HEK293 (cell line): ENCODE results near the gene WDR64.

Source experiments
- CTCF ChIA-PET: fragments of 350-600 bp; formaldehyde crosslinking; extraction: SDS; loops from one replicate; lab custom pipeline; 2021; ENCODE audit warnings: antibody characterized with exemption; lab: Yijun Ruan, JAX
- POLR2A ChIA-PET: fragments of 300-600 bp; formaldehyde crosslinking; extraction: SDS; loops from one replicate; lab custom pipeline; 2020; ENCODE audit warnings: antibody characterized with exemption, inconsistent platforms; lab: Yijun Ruan, JAX
- H3K27ac ChIP-seq: fragments of 200-500 bp; sonication (Bioruptor generic); 2 replicates; pipeline ENCODE4 v1.5.1; 2014; ENCODE audit warnings: low read depth, low read length, control low read depth, inconsistent platforms; ENCODE audit errors: extremely low read depth
- H3K36me3 ChIP-seq, 2 experiments: fragments of 200-500 bp in 1 of 2; sonication (Bioruptor generic) in 1 of 2; 1 replicate in 1 of 2; 2 replicates in 1 of 2; pipeline ENCODE4 v1.5.1; 2014 to 2017; ENCODE audit warnings: inconsistent platforms in 2 of 2, low read length in 2 of 2; ENCODE audit not compliant: control insufficient read depth in 2 of 2, insufficient read depth in 1 of 2
- H3K4me1 ChIP-seq: fragments of 200-500 bp; sonication (Bioruptor generic); 2 replicates; pipeline ENCODE4 v1.5.1; 2014; ENCODE audit warnings: mild to moderate bottlenecking, low read length, inconsistent platforms; ENCODE audit not compliant: control insufficient read depth, insufficient read depth
- H3K4me3 ChIP-seq: 2 replicates; pipeline ENCODE4 v1.5.1; 2011; ENCODE audit warnings: low read depth, mild to moderate bottlenecking, control low read depth, low read length, moderate library complexity
- H3K9me3 ChIP-seq: fragments of 200-500 bp; sonication (Bioruptor generic); 2 replicates; pipeline ENCODE4 v1.5.1; 2014; ENCODE audit warnings: low read depth, low read length, inconsistent platforms; ENCODE audit not compliant: control insufficient read depth, insufficient read depth
- GFI1B ChIP-seq: fragments of 450-650 bp; formaldehyde crosslinking; IDR thresholded peaks from 2 replicates; pipeline ENCODE4 v1.5.1; 2016; ENCODE audit warnings: missing biosample characterization, missing genetic modification characterization
- KLF17 ChIP-seq: fragments of 450-650 bp; formaldehyde crosslinking; IDR thresholded peaks from 2 replicates; pipeline ENCODE4 v1.5.1; 2016; ENCODE audit warnings: missing biosample characterization, missing genetic modification characterization
- MZF1 ChIP-seq: fragments of 450-650 bp; formaldehyde crosslinking; IDR thresholded peaks from 2 replicates; pipeline ENCODE4 v1.5.1; 2017; ENCODE audit warnings: missing biosample characterization, missing genetic modification characterization, borderline replicate concordance
- OVOL3 ChIP-seq: fragments of 450-650 bp; formaldehyde crosslinking; IDR thresholded peaks from 2 replicates; pipeline ENCODE4 v1.5.1; 2016; ENCODE audit warnings: missing biosample characterization, missing genetic modification characterization
- SCRT2 ChIP-seq: fragments of 450-650 bp; formaldehyde crosslinking; IDR thresholded peaks from 2 replicates; pipeline ENCODE4 v1.5.1; 2016; ENCODE audit warnings: missing biosample characterization, missing genetic modification characterization
- SP3 ChIP-seq: fragments of 450-650 bp; formaldehyde crosslinking; IDR thresholded peaks from 2 replicates; pipeline ENCODE4 v1.5.1; 2016; ENCODE audit warnings: missing biosample characterization, missing genetic modification characterization
- ZBTB10 ChIP-seq: fragments of 450-650 bp; formaldehyde crosslinking; IDR thresholded peaks from 2 replicates; pipeline ENCODE4 v1.5.1; 2016; ENCODE audit warnings: missing biosample characterization, missing genetic modification characterization
- ZBTB11 ChIP-seq: fragments of 450-650 bp; formaldehyde crosslinking; conservative IDR thresholded peaks from 2 replicates; pipeline ENCODE4 v1.5.1; 2016; ENCODE audit warnings: low read depth, missing biosample characterization, missing genetic modification characterization
- ZBTB17 ChIP-seq: fragments of 450-650 bp; formaldehyde crosslinking; IDR thresholded peaks from 2 replicates; pipeline ENCODE4 v1.5.1; 2016; ENCODE audit warnings: missing biosample characterization, missing genetic modification characterization
- ZNF132 ChIP-seq: fragments of 450-650 bp; formaldehyde crosslinking; IDR thresholded peaks from 2 replicates; pipeline ENCODE4 v1.5.1; 2017; ENCODE audit warnings: missing biosample characterization, missing genetic modification characterization, borderline replicate concordance
- ZNF2 ChIP-seq: fragments of 450-650 bp; formaldehyde crosslinking; IDR thresholded peaks from 2 replicates; pipeline ENCODE4 v1.5.1; 2016; ENCODE audit warnings: missing biosample characterization, missing genetic modification characterization
- ZNF214 ChIP-seq: fragments of 450-650 bp; formaldehyde crosslinking; IDR thresholded peaks from 2 replicates; pipeline ENCODE4 v1.5.1; 2017; ENCODE audit warnings: missing biosample characterization, mild to moderate bottlenecking, missing genetic modification characterization, borderline replicate concordance
- ZNF302 ChIP-seq: fragments of 450-650 bp; formaldehyde crosslinking; IDR thresholded peaks from 2 replicates; pipeline ENCODE4 v1.5.1; 2016; ENCODE audit warnings: missing biosample characterization, missing genetic modification characterization, low read depth
- ZNF335 ChIP-seq: fragments of 450-650 bp; formaldehyde crosslinking; conservative IDR thresholded peaks from 2 replicates; pipeline ENCODE4 v1.5.1; 2016; ENCODE audit warnings: missing biosample characterization, missing genetic modification characterization
- ZNF341 ChIP-seq: fragments of 450-650 bp; formaldehyde crosslinking; IDR thresholded peaks from 2 replicates; pipeline ENCODE4; 2016; ENCODE audit warnings: low read depth, missing biosample characterization, missing genetic modification characterization
- ZNF426 ChIP-seq: fragments of 450-650 bp; formaldehyde crosslinking; IDR thresholded peaks from 2 replicates; pipeline ENCODE4 v1.5.1; 2017; ENCODE audit warnings: missing biosample characterization, missing genetic modification characterization, mild to moderate bottlenecking, inconsistent platforms, moderate library complexity
- ZNF501 ChIP-seq: fragments of 450-650 bp; formaldehyde crosslinking; IDR thresholded peaks from 2 replicates; pipeline ENCODE4 v1.5.1; 2016; ENCODE audit warnings: missing biosample characterization, missing genetic modification characterization
- ZNF510 ChIP-seq: fragments of 450-650 bp; formaldehyde crosslinking; IDR thresholded peaks from 2 replicates; pipeline ENCODE4 v1.5.1; 2018; ENCODE audit warnings: mild to moderate bottlenecking, missing genetic modification characterization, missing biosample characterization; ENCODE audit not compliant: insufficient replicate concordance
- ZNF645 ChIP-seq: fragments of 450-650 bp; formaldehyde crosslinking; IDR thresholded peaks from 2 replicates; pipeline ENCODE4; 2016; ENCODE audit warnings: missing biosample characterization, missing genetic modification characterization
- ZNF658 ChIP-seq: fragments of 450-650 bp; formaldehyde crosslinking; IDR thresholded peaks from 2 replicates; pipeline ENCODE4; 2016; ENCODE audit warnings: missing biosample characterization, missing genetic modification characterization
- ZNF677 ChIP-seq: fragments of 450-650 bp; IDR thresholded peaks from 2 replicates; pipeline ENCODE4 v1.5.0; 2018; ENCODE audit warnings: missing biosample characterization, mild to moderate bottlenecking, missing genetic modification characterization, moderate library complexity
- ZSCAN4 ChIP-seq: fragments of 450-650 bp; formaldehyde crosslinking; IDR thresholded peaks from 2 replicates; pipeline ENCODE4 v1.5.1; 2017; ENCODE audit warnings: missing biosample characterization, missing genetic modification characterization
- TF ChIP-seq, protein P1 (sequence below): fragments of 450-650 bp; formaldehyde crosslinking; IDR thresholded peaks from 2 replicates; pipeline ENCODE4 v1.5.1; 2016; ENCODE audit warnings: missing biosample characterization, missing genetic modification characterization

WDR64 gene

DNA sequence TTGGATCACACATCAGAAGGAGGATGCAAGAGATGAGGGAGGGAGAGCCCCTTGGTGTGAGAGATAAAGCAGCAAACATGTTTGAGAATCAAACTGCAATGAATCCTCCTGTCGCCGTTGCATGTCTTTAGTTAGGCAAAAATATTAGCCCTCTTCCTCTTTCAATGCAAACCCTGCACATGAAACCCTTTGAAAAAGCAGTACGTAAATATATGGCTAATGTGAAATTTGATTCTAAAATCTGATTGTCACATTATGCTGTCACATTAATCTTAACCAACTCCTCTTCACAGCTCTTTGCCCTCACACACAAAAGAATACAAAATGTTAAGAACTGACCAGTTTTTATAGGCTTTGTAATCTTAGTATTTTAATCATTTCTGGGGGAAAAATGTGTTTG, 63.4 kb downstream of the WDR64 start:
- Histone ChIP-seq H3K36me3 (no peaks in the 10 kb centered on the region), H3K4me1 (peaks cover 34% of the 10 kb centered on the region), H3K4me3 (no peak overlapping the region), H3K27ac (no peak overlapping the region), H3K9me3 (no peaks in the 10 kb centered on the region)
- ChIA-PET POLR2A (no interaction called here), CTCF (interaction anchor here (0.6 kb wide), 1 partner anchor 20 kb away, joined by 3 read pairs; no protein-coding TSS in a partner anchor)
- no peak for TF ChIP-seq ZBTB17 (tag by site-specific recombination)
- no peak for TF ChIP-seq ZNF2 (tag by site-specific recombination)
- TF ChIP-seq MZF1 (tag by site-specific recombination): 0 out of 2 replicates have a peak, but pooled peaks have one; percentile 8
- no peak for TF ChIP-seq OVOL3 (tag by site-specific recombination)
- TF ChIP-seq ZBTB11 (tag by site-specific recombination): no peak
- no peak for TF ChIP-seq ZBTB10
- TF ChIP-seq SCRT2: no peak
- no peak for TF ChIP-seq SP3 (tag by site-specific recombination)
- no peak for TF ChIP-seq KLF17 (tag by site-specific recombination)
- no peak for TF ChIP-seq ZNF658 (tag by site-specific recombination)
- TF ChIP-seq ZNF214 (tag by site-specific recombination): no peak
- TF ChIP-seq ZNF341 (tag by site-specific recombination): no peak
- TF ChIP-seq ZNF645 (tag by site-specific recombination): no peak
- no peak for TF ChIP-seq ZNF677 (tag by site-specific recombination)
- no peak for TF ChIP-seq ZSCAN4 (tag by site-specific recombination)
- TF ChIP-seq ZNF510 (tag by site-specific recombination): peak; percentile 15
- TF ChIP-seq, protein P1, sequence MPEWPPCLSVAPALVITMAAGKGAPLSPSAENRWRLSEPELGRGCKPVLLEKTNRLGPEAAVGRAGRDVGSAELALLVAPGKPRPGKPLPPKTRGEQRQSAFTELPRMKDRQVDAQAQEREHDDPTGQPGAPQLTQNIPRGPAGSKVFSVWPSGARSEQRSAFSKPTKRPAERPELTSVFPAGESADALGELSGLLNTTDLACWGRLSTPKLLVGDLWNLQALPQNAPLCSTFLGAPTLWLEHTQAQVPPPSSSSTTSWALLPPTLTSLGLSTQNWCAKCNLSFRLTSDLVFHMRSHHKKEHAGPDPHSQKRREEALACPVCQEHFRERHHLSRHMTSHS (tag by site-specific recombination): no peak
- TF ChIP-seq ZNF426 (tag by site-specific recombination): no peak
- no peak for TF ChIP-seq ZNF501 (tag by site-specific recombination)
- TF ChIP-seq ZNF132 (tag by site-specific recombination): no peak
- TF ChIP-seq ZNF302 (tag by site-specific recombination): no peak
- 0 out of 2 replicates have a peak, but pooled peaks have one; percentile 30 for TF ChIP-seq ZNF335
- TF ChIP-seq GFI1B (tag by site-specific recombination): 0 out of 2 replicates have a peak, but pooled peaks have one; percentile 21
